Uterus (tissue), 4 donors: ENCODE results near the gene TPI1. TPM values are rescaled to one million over a fixed set of nuclear protein-coding genes. Genes with fewer than 3 reads are reported as not detected.

Experiments
- DNase-seq, 2 donors: peaks; one replicate each; pipeline ENCODE4 v3.0.0-alpha.2; 2019 to 2020
- H3K27ac ChIP-seq, 2 donors: fragments of 200-600 bp; sonication (generic); 1 replicate in 1 of 2; 2 replicates in 1 of 2; pipeline ENCODE4 v1.5.1; 2016 to 2018
- H3K27me3 ChIP-seq, 2 donors: fragments of 200-600 bp; sonication (generic); one replicate each; pipeline ENCODE4 v1.5.1; 2018 to 2019; ENCODE audit warnings: control low read depth in 1 of 2
- H3K36me3 ChIP-seq, 2 donors: fragments of 200-600 bp; sonication (generic); one replicate each; pipeline ENCODE4 v1.5.1; 2019; ENCODE audit warnings: control low read depth in 1 of 2
- H3K4me1 ChIP-seq, 2 donors: fragments of 200-600 bp; sonication (generic); one replicate each; pipeline ENCODE4 v1.5.1; 2018 to 2019; ENCODE audit warnings: control low read depth in 1 of 2
- H3K4me3 ChIP-seq, 2 donors: fragments of 200-600 bp; sonication (generic); 1 replicate in 1 of 2; 2 replicates in 1 of 2; pipeline ENCODE4 v1.5.1; 2018 to 2019; ENCODE audit warnings: mild to moderate bottlenecking in 1 of 2
- H3K9me3 ChIP-seq, 2 donors: fragments of 200-600 bp; sonication (generic); one replicate each; pipeline ENCODE4 v1.5.1; 2019; ENCODE audit warnings: control low read depth in 1 of 2
- CTCF ChIP-seq, 4 experiments: fragments of 200-600 bp in 2 of 4; fragments of 450-650 bp in 2 of 4; sonication (generic) in 2 of 4; IDR thresholded peaks; one replicate each; pipeline ENCODE4 v1.5.1; 2016 to 2019; ENCODE audit warnings: antibody characterized with exemption in 4 of 4, mild to moderate bottlenecking in 2 of 4, moderate library complexity in 1 of 4
- POLR2A ChIP-seq, 2 donors: fragments of 450-650 bp; IDR thresholded peaks; one replicate each; pipeline ENCODE4 v1.6.1; 2016; ENCODE audit warnings: antibody characterized with exemption in 2 of 2, mild to moderate bottlenecking in 1 of 2, moderate library complexity in 1 of 2
- intact Hi-C: fragments of 100-400 bp; cut with DNase I; formaldehyde crosslinking; loops from one replicate; pipeline ENCODE4 v1.15.1; 2023; ENCODE audit warnings: low total_unique reads
- total RNA-seq, 4 donors: library from RNA; depleted of rRNA in 3 of 4; stranded (reverse); fragments of >200 nt in 3 of 4; gene quantifications; one replicate each; pipeline versions ENCODE4 v1.1.0 to v1.2.4, GENCODE V29; 2014 to 2023
- donor health status: DM: yes; HTN: yes; CAD: no.

Gene TPI1
- total RNA-seq, 4 donors from 2014 or later, result 159 to 307 (median 240) TPM

GRCh38 chr12:6840761-6841515, 26.4 kb upstream of the TPI1 start, which contains the start of gene GNB3:
Gene GNB3 (plus strand): TSS chr12:6840925. CDS start chr12:6841288, 363 bp downstream.
- no peak within 1 kb of the TSS for H3K4me3 ChIP-seq
- TF ChIP-seq POLR2A (IDR thresholded peaks at IDR 0.05), result no peak
- no peak for TF ChIP-seq CTCF (IDR thresholded peaks at IDR 0.05)
- no peak for DNase-seq
- intact Hi-C loops, result no loop called here
- no peaks in the 10 kb centered on the region for H3K27me3 ChIP-seq
- no peak within 1 kb of the TSS for H3K27ac ChIP-seq
- no peaks in the 10 kb centered on the region for H3K36me3 ChIP-seq
- H3K4me1 ChIP-seq, result no peaks in the 10 kb centered on the region
- no peaks in the 10 kb centered on the region for H3K9me3 ChIP-seq

- TF ChIP-seq CTCF (IDR thresholded peaks at IDR 0.05) (no peak), POLR2A (IDR thresholded peaks at IDR 0.05) (no peak)
- no peak overlapping the region for H3K4me3 ChIP-seq
- intact Hi-C loops, result no loop called here
- no peaks in the 10 kb centered on the region for H3K36me3 ChIP-seq
- no peaks in the 10 kb centered on the region for H3K27me3 ChIP-seq
- DNase-seq, result no peak
- H3K4me1 ChIP-seq, result no peaks in the 10 kb centered on the region
- no peaks in the 10 kb centered on the region for H3K9me3 ChIP-seq
- H3K27ac ChIP-seq, result no peak overlapping the region
These were observed 25.3 kb upstream of the TPI1 start for GRCh38 chr12:6842075-6842474.

- Histone ChIP-seq H3K27ac (no peak overlapping the region), H3K4me3 (no peak overlapping the region), H3K36me3 (no peaks in the 10 kb centered on the region), H3K4me1 (no peaks in the 10 kb centered on the region), H3K9me3 (no peaks in the 10 kb centered on the region), H3K27me3 (no peaks in the 10 kb centered on the region)
- intact Hi-C loops, result no loop called here
- DNase-seq, result no peak
- TF ChIP-seq CTCF (IDR thresholded peaks at IDR 0.05) (no peak), POLR2A (IDR thresholded peaks at IDR 0.05) (no peak)
These were observed 24.0 kb upstream of the TPI1 start for GRCh38 chr12:6843118-6843902.

GRCh38 chr12:6845395-6845794, 21.9 kb upstream of the TPI1 start:
- H3K9me3 ChIP-seq, result no peaks in the 10 kb centered on the region
- H3K36me3 ChIP-seq, result no peaks in the 10 kb centered on the region
- intact Hi-C loops, result no loop called here
- no peak overlapping the region for H3K4me3 ChIP-seq
- no peaks in the 10 kb centered on the region for H3K4me1 ChIP-seq
- no peak for DNase-seq
- TF ChIP-seq CTCF (IDR thresholded peaks at IDR 0.05), result no peak
- TF ChIP-seq POLR2A (IDR thresholded peaks at IDR 0.05), result no peak
- no peak overlapping the region for H3K27ac ChIP-seq
- H3K27me3 ChIP-seq, result no peaks in the 10 kb centered on the region

GRCh38 chr12:6846316-6846869, 20.9 kb upstream of the TPI1 start:
- intact Hi-C loops, result no loop called here
- TF ChIP-seq POLR2A (IDR thresholded peaks at IDR 0.05) (no peak), CTCF (IDR thresholded peaks at IDR 0.05) (no peak)
- H3K36me3 ChIP-seq, result no peaks in the 10 kb centered on the region
- H3K4me1 ChIP-seq, result no peaks in the 10 kb centered on the region
- no peak for DNase-seq
- no peaks in the 10 kb centered on the region for H3K27me3 ChIP-seq
- no peaks in the 10 kb centered on the region for H3K9me3 ChIP-seq
- H3K4me3 ChIP-seq, result no peak overlapping the region
- H3K27ac ChIP-seq, result no peak overlapping the region
